ENCODE measurements around the gene ARRB2. TPM values are rescaled to one million over a fixed set of nuclear protein-coding genes. Genes with fewer than 3 reads are reported as not detected.

ARRB2 gene
- total and polyA plus RNA-seq, 2 of the 13 experiments (the other 11 are each of a cell fraction or from before 2014, with no cell fraction given) = 21.5 to 49.2 TPM

- Histone ChIP-seq H3K27ac (ENCODE audit: extremely low read length, insufficient read depth, low read length) (no peak overlapping the region), H3K4me2 (ENCODE audit: low read depth, low read length) (peak overlapping the region; percentile 82), H3K79me2 (ENCODE audit: insufficient read depth, low read length) (no peaks in the 10 kb centered on the region), H3K4me1 (ENCODE audit: insufficient read depth, low read length) (peaks cover 74% of the 10 kb centered on the region), H3K9ac (ENCODE audit: insufficient read depth, low read depth, low read length) (peak overlapping the region; percentile 80), H3K36me3 (replicated peaks in 1 of 2; ENCODE audit: control insufficient read depth in 1 of 2, insufficient read depth in 2 of 2, low read length in 2 of 2) (no peaks in the 10 kb centered on the region; a peak in 2 of 5 replicates), H2AFZ (ENCODE audit: low read length) (no peak overlapping the region), H3K27me3 (ENCODE audit: control insufficient read depth in 1 of 2, insufficient read depth in 2 of 2, low read length in 2 of 2) (peaks cover 2 to 24% of the 10 kb centered on the region in 2 experiments; a peak in 3 of 5 replicates), H3K4me3 (replicated peaks in 1 of 3; ENCODE audit: insufficient read depth in 1 of 3, low read depth in 2 of 3, low read length in 3 of 3) (peak overlapping the region; percentile 75 to 88 (median 78)), H3K9me3 (ENCODE audit: low read length) (no peaks in the 10 kb centered on the region), H4K20me1 (ENCODE audit: insufficient read depth, low read length) (no peaks in the 10 kb centered on the region)
- DNase-seq (ENCODE audit: low spot score) (no peak), FAIRE-seq (no peak), ATAC-seq (no peak)
- 28% methylated on average over 4 of the region's 13 CpGs for WGBS (ENCODE audit: low lambda C conversion rate)
- intact Hi-C loops (cut with micrococcal nuclease; ENCODE audit: unreplicated experiment) (no loop called here), in situ Hi-C loops (cut with HindIII; ENCODE audit: extremely low pct_ligation_motif_present, low pct_unique_long_range_greater_than_20kb) (no loop called here)
- POLR2A ChIA-PET = interaction anchor here (1.1 to 3.6 kb wide), 4 partner anchors 31 to 93 kb away, joined by 3 to 15 read pairs (median 6); partner anchors contain the start of genes MINK1 and TM4SF5
- TF ChIP-seq, protein P1, sequence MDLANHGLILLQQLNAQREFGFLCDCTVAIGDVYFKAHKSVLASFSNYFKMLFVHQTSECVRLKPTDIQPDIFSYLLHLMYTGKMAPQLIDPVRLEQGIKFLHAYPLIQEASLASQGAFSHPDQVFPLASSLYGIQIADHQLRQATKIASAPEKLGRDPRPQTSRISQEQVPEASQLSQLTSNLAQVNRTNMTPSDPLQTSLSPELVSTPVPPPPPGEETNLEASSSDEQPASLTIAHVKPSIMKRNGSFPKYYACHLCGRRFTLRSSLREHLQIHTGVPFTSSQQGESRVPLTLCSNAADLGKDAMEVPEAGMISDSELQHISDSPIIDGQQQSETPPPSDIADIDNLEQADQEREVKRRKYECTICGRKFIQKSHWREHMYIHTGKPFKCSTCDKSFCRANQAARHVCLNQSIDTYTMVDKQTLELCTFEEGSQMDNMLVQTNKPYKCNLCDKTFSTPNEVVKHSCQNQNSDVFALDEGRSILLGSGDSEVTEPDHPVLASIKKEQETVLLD (CRISPR knock-in tag; IDR thresholded peaks at IDR 0.05; ENCODE audit: low read depth) = peak; percentile 9; the same call in 1 of the 2 replicates
- no peak for TF ChIP-seq ZBTB38 (CRISPR knock-in tag; IDR thresholded peaks at IDR 0.05)
- no peak for TF ChIP-seq SMARCE1 (IDR thresholded peaks at IDR 0.05; ENCODE audit: borderline replicate concordance)
- 0 out of 2 replicates have a peak, but pooled peaks have one; percentile 0 for TF ChIP-seq ARNT2 (CRISPR knock-in tag; IDR thresholded peaks at IDR 0.05; ENCODE audit: low read depth)
- TF ChIP-seq TCF7L2 (IDR thresholded peaks at IDR 0.05; ENCODE audit: low read depth, low read length) = no peak
- TF ChIP-seq SRSF1 (optimal IDR thresholded peaks at IDR 0.05; ENCODE audit: low read depth, low read length) = no peak
- TF ChIP-seq KLF9 (CRISPR knock-in tag; IDR thresholded peaks at IDR 0.05; ENCODE audit: low read depth) = no peak
- TF ChIP-seq RFX5 (IDR thresholded peaks at IDR 0.05; ENCODE audit: low read depth, low read length) = no peak
- TF ChIP-seq ZNF33A (CRISPR knock-in tag; IDR thresholded peaks at IDR 0.05; ENCODE audit: borderline replicate concordance) = no peak
- TF ChIP-seq ZNF768 (CRISPR knock-in tag; IDR thresholded peaks at IDR 0.05) = 0 out of 2 replicates have a peak, but pooled peaks have one; percentile 0
- TF ChIP-seq MTA3 (CRISPR knock-in tag; IDR thresholded peaks at IDR 0.05) = no peak
- peak; percentile 31; the same call in 1 of the 2 replicates for TF ChIP-seq RFXAP (CRISPR knock-in tag; IDR thresholded peaks at IDR 0.05; ENCODE audit: borderline replicate concordance)
- no peak for TF ChIP-seq ZNF644 (CRISPR knock-in tag; IDR thresholded peaks at IDR 0.05; ENCODE audit: low read depth)
- BruUV-seq (replicated peaks) = no TSS peak
- CTCF ChIA-PET (ENCODE audit: low intra/inter-chr PET ratio, low total read pairs) = no interaction called here
Observed at GRCh38 chr17:4740025-4740351, 29.6 kb downstream of the ARRB2 start.

Measured in HepG2 (cell line).